H9 (cell line): ENCODE data around the gene EPSTI1. TPM values are rescaled to one million over a fixed set of nuclear protein-coding genes. Genes with fewer than 3 reads are reported as not detected.

ENCODE experiments used
- DNase-seq: peaks from one replicate; pipeline ENCODE4 v3.0.0-alpha.2; 2017
- H2AFZ ChIP-seq: one replicate; pipeline ENCODE4 v1.6.1; 2013; ENCODE audit warnings: mild to moderate bottlenecking, low read length, control low read depth, moderate library complexity
- H2AK5ac ChIP-seq: 2 replicates; pipeline ENCODE4 v1.6.1; 2013; ENCODE audit warnings: low read length, control low read depth, mixed read lengths; ENCODE audit not compliant: insufficient read length
- H2BK120ac ChIP-seq: one replicate; pipeline ENCODE4 v1.6.1; 2013; ENCODE audit warnings: low read depth, mild to moderate bottlenecking, low read length, control low read depth, inconsistent platforms; ENCODE audit not compliant: poor library complexity, severe bottlenecking
- H2BK12ac ChIP-seq: 2 replicates; pipeline ENCODE4 v1.6.1; 2013; ENCODE audit warnings: low read length, control low read depth, mixed read lengths, low read depth; ENCODE audit not compliant: insufficient read length
- H2BK15ac ChIP-seq: 2 replicates; pipeline ENCODE4 v1.6.1; 2013; ENCODE audit warnings: low read depth, low read length, control low read depth
- H2BK20ac ChIP-seq: one replicate; pipeline ENCODE4 v1.6.1; 2013; ENCODE audit warnings: low read depth, mild to moderate bottlenecking, low read length, control low read depth, inconsistent platforms; ENCODE audit not compliant: poor library complexity, severe bottlenecking
- H2BK5ac ChIP-seq: 2 replicates; pipeline ENCODE4 v1.6.1; 2013; ENCODE audit warnings: low read length, control low read depth, mixed read lengths; ENCODE audit not compliant: insufficient read length
- H3K14ac ChIP-seq: 2 replicates; pipeline ENCODE4 v1.6.1; 2013; ENCODE audit warnings: low read length, control low read depth; ENCODE audit not compliant: insufficient read depth
- H3K18ac ChIP-seq: 2 replicates; pipeline ENCODE4 v1.6.1; 2013; ENCODE audit warnings: low read depth, mild to moderate bottlenecking, mixed read lengths, low read length, control low read depth; ENCODE audit not compliant: insufficient read length
- H3K23ac ChIP-seq: 2 replicates; pipeline ENCODE4 v1.6.1; 2013; ENCODE audit warnings: low read length, control low read depth, mixed read lengths, low read depth; ENCODE audit not compliant: insufficient read length
- H3K23me2 ChIP-seq: 2 replicates; pipeline ENCODE4 v1.6.1; 2013; ENCODE audit warnings: low read depth, mild to moderate bottlenecking, mixed read lengths, low read length, control low read depth; ENCODE audit not compliant: insufficient read length, poor library complexity, severe bottlenecking
- H3K27ac ChIP-seq: 2 replicates; pipeline ENCODE4 v1.5.1; 2013; ENCODE audit warnings: low read length, control low read depth, mixed read lengths, low read depth; ENCODE audit not compliant: insufficient read length
- H3K27me3 ChIP-seq: 2 replicates; pipeline ENCODE4 v1.6.1; 2013; ENCODE audit warnings: low read length, control low read depth, inconsistent platforms; ENCODE audit not compliant: insufficient read depth
- H3K4ac ChIP-seq: 2 replicates; pipeline ENCODE4 v1.6.1; 2013; ENCODE audit warnings: low read depth, mild to moderate bottlenecking, control low read depth, inconsistent platforms, low read length, moderate library complexity
- H3K4me1 ChIP-seq: 2 replicates; pipeline ENCODE4 v1.6.1; 2013; ENCODE audit warnings: low read length, control low read depth, inconsistent platforms; ENCODE audit not compliant: insufficient read depth
- H3K4me2 ChIP-seq: 2 replicates; pipeline ENCODE4 v1.6.1; 2013; ENCODE audit warnings: low read length, control low read depth, mixed read lengths; ENCODE audit not compliant: insufficient read length, insufficient read depth
- H3K56ac ChIP-seq: 2 replicates; pipeline ENCODE4 v1.6.1; 2013; ENCODE audit warnings: low read depth, mild to moderate bottlenecking, mixed read lengths, low read length, control low read depth; ENCODE audit not compliant: insufficient read length
- H3K79me1 ChIP-seq: 2 replicates; pipeline ENCODE4 v1.6.1; 2013; ENCODE audit warnings: low read depth, mild to moderate bottlenecking, moderate library complexity, low read length, control low read depth, inconsistent platforms; ENCODE audit not compliant: insufficient read depth, poor library complexity, severe bottlenecking
- H3K79me2 ChIP-seq: 2 replicates; pipeline ENCODE4 v1.6.1; 2013; ENCODE audit warnings: low read length, control low read depth, inconsistent platforms; ENCODE audit not compliant: insufficient read depth
- H3K9ac ChIP-seq: 2 replicates; pipeline ENCODE4 v1.6.1; 2013; ENCODE audit warnings: low read length, control low read depth, mixed read lengths; ENCODE audit not compliant: insufficient read length; ENCODE audit errors: extremely low read depth
- H3K9me3 ChIP-seq: one replicate; pipeline ENCODE4 v1.6.1; 2013; ENCODE audit warnings: low read depth, low read length, inconsistent platforms; ENCODE audit not compliant: control insufficient read depth
- H3T11ph ChIP-seq: one replicate; pipeline ENCODE4 v1.6.1; 2013; ENCODE audit warnings: mild to moderate bottlenecking, low read length, control low read depth, inconsistent platforms
- H4K20me1 ChIP-seq: one replicate; pipeline ENCODE4 v1.6.1; 2013; ENCODE audit not compliant: control insufficient read depth, insufficient read length, insufficient read depth
- H4K5ac ChIP-seq: 2 replicates; pipeline ENCODE4 v1.6.1; 2013; ENCODE audit warnings: low read depth, mild to moderate bottlenecking, mixed read lengths, low read length, control low read depth; ENCODE audit not compliant: insufficient read length
- H4K8ac ChIP-seq: replicated peaks from 2 replicates; pipeline ENCODE4 v1.6.1; 2013; ENCODE audit warnings: low read length, control low read depth, mixed read lengths, low read depth; ENCODE audit not compliant: insufficient read length
- H4K91ac ChIP-seq: 2 replicates; pipeline ENCODE4 v1.6.1; 2013; ENCODE audit warnings: low read depth, mild to moderate bottlenecking, moderate library complexity, mixed read lengths, low read length, control low read depth; ENCODE audit not compliant: insufficient read length
- H3K27ac Mint-ChIP-seq, 3 experiments: 2 replicates in 2 of 3; 3 replicates in 1 of 3; pipeline ENCODE4 v1.8.0; 2020 to 2021; ENCODE audit warnings: mixed read lengths in 3 of 3, mild to moderate bottlenecking in 1 of 3, moderate library complexity in 1 of 3
- H3K27me3 Mint-ChIP-seq: 2 replicates; pipeline ENCODE4 v1.8.0; 2021; ENCODE audit warnings: low read depth, mild to moderate bottlenecking, moderate library complexity, mixed read lengths
- H3K36me3 Mint-ChIP-seq, 3 experiments: 2 replicates in 2 of 3; 3 replicates in 1 of 3; pipeline ENCODE4 v1.8.0; 2020 to 2021; ENCODE audit warnings: low read depth in 3 of 3, mixed read lengths in 3 of 3; ENCODE audit not compliant: insufficient read depth in 1 of 3
- H3K4me1 Mint-ChIP-seq, 2 experiments: 2 replicates each; pipeline ENCODE4 v1.8.0; 2020; ENCODE audit warnings: mixed read lengths in 2 of 2
- H3K4me3 Mint-ChIP-seq, 2 experiments: 2 replicates in 1 of 2; 3 replicates in 1 of 2; pipeline ENCODE4 v1.8.0; 2020 to 2021; ENCODE audit warnings: mild to moderate bottlenecking in 2 of 2, mixed read lengths in 2 of 2, moderate library complexity in 1 of 2
- H3K9me3 Mint-ChIP-seq, 2 experiments: 2 replicates in 1 of 2; 3 replicates in 1 of 2; pipeline ENCODE4 v1.8.0; 2020; ENCODE audit warnings: mild to moderate bottlenecking in 2 of 2, mixed read lengths in 2 of 2, moderate library complexity in 1 of 2
- WGBS: extraction: QIAGEN DNeasy Blood & Tissue Kit; methylation state at CpG from one replicate; pipeline ENCODE4 v1.1.7; 2013; ENCODE audit warnings: missing lambda C conversion rate, low lambda C conversion rate, mixed read lengths; ENCODE audit not compliant: insufficient read length; ENCODE audit errors: extremely low coverage; 5-methylcytosine and 5-hydroxymethylcytosine counted together
- total RNA-seq: library from RNA; stranded (reverse); gene quantifications from 2 replicates; pipeline ENCODE4 v1.2.1, GENCODE V29; 2021
- TF ChIP-seq, protein P1 (sequence below): fragments of 200-600 bp; sonication (generic); conservative IDR thresholded peaks from 3 replicates; pipeline ENCODE4 v1.8.0; 2021; ENCODE audit warnings: antibody characterized with exemption, mild to moderate bottlenecking

The EPSTI1 gene
- total RNA-seq, 1 experiment from 2014 or later, result 0.70 TPM

DNA sequence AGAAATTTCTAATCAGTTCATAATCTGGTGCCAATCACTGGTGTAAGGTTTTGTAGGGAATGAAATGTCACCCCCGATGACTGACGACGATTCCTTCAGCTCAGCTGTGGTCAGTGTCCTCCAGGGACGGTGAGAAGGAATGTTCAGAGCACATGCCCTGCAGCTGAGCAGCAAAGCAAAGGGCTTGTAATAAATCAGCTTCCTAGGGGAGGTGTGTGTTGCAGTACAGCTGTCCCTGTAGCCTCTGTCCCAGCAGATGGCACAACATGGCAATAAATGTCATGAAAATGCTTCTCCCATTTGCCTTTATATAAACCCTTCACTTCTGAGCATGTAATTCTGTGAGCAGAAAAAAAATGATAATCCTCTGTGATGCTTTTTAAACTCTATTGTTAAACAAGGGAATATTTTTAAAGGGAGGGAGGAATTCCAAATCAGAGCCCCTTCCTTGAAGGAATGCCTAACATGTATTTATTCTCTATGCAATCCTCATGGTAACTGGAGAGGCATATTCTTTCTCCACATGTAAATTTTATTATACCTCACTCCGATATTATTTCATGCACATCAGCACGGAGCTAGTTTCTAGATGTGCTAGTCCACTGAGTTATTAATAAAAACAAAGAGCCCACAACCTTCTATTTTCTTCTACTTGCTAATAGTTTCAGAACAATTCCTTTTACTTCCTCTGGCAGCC, 108.1 kb downstream of the EPSTI1 start:
- H3K79me1 ChIP-seq, result no peaks in the 10 kb centered on the region
- no peak overlapping the region for H3K9ac ChIP-seq
- DNase-seq, result no peak
- no peak overlapping the region for H2BK12ac ChIP-seq
- no peak overlapping the region for H3K56ac ChIP-seq
- H4K20me1 ChIP-seq, result no peaks in the 10 kb centered on the region
- H3K9me3 ChIP-seq, result no peaks in the 10 kb centered on the region
- no peak overlapping the region for H2AFZ ChIP-seq
- H3K4me2 ChIP-seq, result no peak overlapping the region
- no peak overlapping the region for H2BK15ac ChIP-seq
- H3K27me3 Mint-ChIP-seq, result peaks cover 3% of the 10 kb centered on the region
- no peak overlapping the region for H3K4me3 Mint-ChIP-seq
- no peak overlapping the region for H2BK20ac ChIP-seq
- no peak overlapping the region for H2BK120ac ChIP-seq
- H3K4me1 ChIP-seq, result peaks cover 12% of the 10 kb centered on the region
- H3K4ac ChIP-seq, result no peak overlapping the region
- H4K5ac ChIP-seq, result no peak overlapping the region
- TF ChIP-seq, protein P1, sequence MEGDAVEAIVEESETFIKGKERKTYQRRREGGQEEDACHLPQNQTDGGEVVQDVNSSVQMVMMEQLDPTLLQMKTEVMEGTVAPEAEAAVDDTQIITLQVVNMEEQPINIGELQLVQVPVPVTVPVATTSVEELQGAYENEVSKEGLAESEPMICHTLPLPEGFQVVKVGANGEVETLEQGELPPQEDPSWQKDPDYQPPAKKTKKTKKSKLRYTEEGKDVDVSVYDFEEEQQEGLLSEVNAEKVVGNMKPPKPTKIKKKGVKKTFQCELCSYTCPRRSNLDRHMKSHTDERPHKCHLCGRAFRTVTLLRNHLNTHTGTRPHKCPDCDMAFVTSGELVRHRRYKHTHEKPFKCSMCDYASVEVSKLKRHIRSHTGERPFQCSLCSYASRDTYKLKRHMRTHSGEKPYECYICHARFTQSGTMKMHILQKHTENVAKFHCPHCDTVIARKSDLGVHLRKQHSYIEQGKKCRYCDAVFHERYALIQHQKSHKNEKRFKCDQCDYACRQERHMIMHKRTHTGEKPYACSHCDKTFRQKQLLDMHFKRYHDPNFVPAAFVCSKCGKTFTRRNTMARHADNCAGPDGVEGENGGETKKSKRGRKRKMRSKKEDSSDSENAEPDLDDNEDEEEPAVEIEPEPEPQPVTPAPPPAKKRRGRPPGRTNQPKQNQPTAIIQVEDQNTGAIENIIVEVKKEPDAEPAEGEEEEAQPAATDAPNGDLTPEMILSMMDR, result peak; percentile 31; the same call in 2 of the 3 replicates
- H3K27me3 ChIP-seq, result no peaks in the 10 kb centered on the region
- H3K27ac ChIP-seq, result no peak overlapping the region
- no peak overlapping the region for H2AK5ac ChIP-seq
- no CpG with 5 or more reads among the region's 6 CpGs for WGBS
- H3K27ac Mint-ChIP-seq, result no peak overlapping the region
- H4K91ac ChIP-seq, result no peak overlapping the region
- H3K9me3 Mint-ChIP-seq, result no peaks in the 10 kb centered on the region; a peak in 1 of 5 replicates
- no peak overlapping the region for H2BK5ac ChIP-seq
- H4K8ac ChIP-seq, result no peak overlapping the region
- H3K79me2 ChIP-seq, result no peaks in the 10 kb centered on the region
- no peaks in the 10 kb centered on the region for H3K23me2 ChIP-seq
- H3K4me1 Mint-ChIP-seq, result peaks cover 20 to 26% of the 10 kb centered on the region in 2 experiments
- H3K36me3 Mint-ChIP-seq, result peaks cover 0 to 7% (median 4%) of the 10 kb centered on the region in 3 experiments; a peak in 3 of 7 replicates
- H3K23ac ChIP-seq, result no peak overlapping the region
- H3T11ph ChIP-seq, result no peak overlapping the region
- H3K18ac ChIP-seq, result no peak overlapping the region
- H3K14ac ChIP-seq, result no peak overlapping the region
